Natural killer cell treated with Interleukin-12 subunit alpha and Interleukin-12 subunit beta and Interleukin-15 and Interleukin-18, amount 100 ng/mL, for 72 hours (primary cell): ENCODE measurements around the gene RGPD3. TPM values are rescaled to one million over a fixed set of nuclear protein-coding genes. Genes with fewer than 3 reads are reported as not detected.

Experiments
- ATAC-seq, 2 donors: fragments of 150-1000 bp; cut with Tn5 transposase in 1 of 2; sonication (Bioruptor Pico), chemical (Tn5 transposase) in 1 of 2; 2 replicates each; pipeline ENCODE4 v1.10.0; 2021
- DNase-seq: peaks from one replicate; pipeline ENCODE4 v3.0.0; 2022; ENCODE audit warnings: low spot score
- H3K27ac Mint-ChIP-seq, 2 donors: 1 replicate in 1 of 2; 2 replicates in 1 of 2; pipeline ENCODE4 v1.8.0; 2022; ENCODE audit warnings: mixed read lengths in 2 of 2, mild to moderate bottlenecking in 1 of 2, moderate library complexity in 1 of 2
- H3K27me3 Mint-ChIP-seq, 2 donors: 1 replicate in 1 of 2; 2 replicates in 1 of 2; pipeline ENCODE4 v1.8.0; 2022; ENCODE audit warnings: mixed read lengths in 2 of 2
- H3K36me3 Mint-ChIP-seq: one replicate; pipeline ENCODE4 v1.8.0; 2022; ENCODE audit warnings: mixed read lengths
- H3K4me1 Mint-ChIP-seq, 2 donors: 1 replicate in 1 of 2; 2 replicates in 1 of 2; pipeline ENCODE4 v1.8.0; 2022; ENCODE audit warnings: low read depth in 2 of 2, mixed read lengths in 2 of 2, mild to moderate bottlenecking in 1 of 2
- H3K4me3 Mint-ChIP-seq: one replicate; pipeline ENCODE4 v1.8.0; 2022; ENCODE audit warnings: mixed read lengths
- H3K9me3 Mint-ChIP-seq: 2 replicates; pipeline ENCODE4 v1.8.0; 2022; ENCODE audit warnings: mixed read lengths
- total RNA-seq, 2 donors: library from RNA; stranded (reverse); gene quantifications; one replicate each; pipeline ENCODE4 v1.2.3, GENCODE V29; 2022

The RGPD3 gene
- total RNA-seq, 2 donors from 2014 or later = 0.92 TPM; not detected in 1

GRCh38 chr2:106343274-106343673, 124.9 kb downstream of the RGPD3 start:
- peak in 1 of 2 donors; percentile 9 for ATAC-seq
- no peaks in the 10 kb centered on the region for H3K4me1 Mint-ChIP-seq
- peaks cover 3 to 5% of the 10 kb centered on the region in 2 donors for H3K27me3 Mint-ChIP-seq
- H3K4me3 Mint-ChIP-seq = no peak overlapping the region
- H3K9me3 Mint-ChIP-seq = no peaks in the 10 kb centered on the region
- H3K27ac Mint-ChIP-seq = no peak overlapping the region
- H3K36me3 Mint-ChIP-seq = no peaks in the 10 kb centered on the region
- DNase-seq = no peak

GRCh38 chr2:106342831-106343251, 125.4 kb downstream of the RGPD3 start:
- H3K4me3 Mint-ChIP-seq = no peak overlapping the region
- no peaks in the 10 kb centered on the region for H3K4me1 Mint-ChIP-seq
- H3K36me3 Mint-ChIP-seq = no peaks in the 10 kb centered on the region
- peaks cover under 1 to 5% of the 10 kb centered on the region in 2 donors for H3K27me3 Mint-ChIP-seq
- no peak for ATAC-seq
- DNase-seq = no peak
- no peaks in the 10 kb centered on the region for H3K9me3 Mint-ChIP-seq
- H3K27ac Mint-ChIP-seq = no peak overlapping the region

- H3K4me1 Mint-ChIP-seq = no peaks in the 10 kb centered on the region
- no peak overlapping the region for H3K4me3 Mint-ChIP-seq
- no peaks in the 10 kb centered on the region for H3K9me3 Mint-ChIP-seq
- H3K27ac Mint-ChIP-seq = no peak overlapping the region
- DNase-seq (no peak), ATAC-seq (no peak)
- H3K27me3 Mint-ChIP-seq = peaks cover 0 to 3% of the 10 kb centered on the region in 2 donors
- H3K36me3 Mint-ChIP-seq = no peaks in the 10 kb centered on the region
Measured at GRCh38 chr2:106341666-106342065, 126.5 kb downstream of the RGPD3 start.

Other genes with a start within 250 kb of the RGPD3 start
- under 1 TPM; 0.10 to 0.61 TPM for gene CD8B2, start 19.0 kb upstream of the RGPD3 start, total RNA-seq